Right hindlimb (tissue), 1 donor: ENCODE data around the gene OR5AU1.

Experiments used
- DNase-seq: peaks from one replicate; pipeline ENCODE4 v3.0.0-alpha.2; 2018

The OR5AU1 gene

DNA sequence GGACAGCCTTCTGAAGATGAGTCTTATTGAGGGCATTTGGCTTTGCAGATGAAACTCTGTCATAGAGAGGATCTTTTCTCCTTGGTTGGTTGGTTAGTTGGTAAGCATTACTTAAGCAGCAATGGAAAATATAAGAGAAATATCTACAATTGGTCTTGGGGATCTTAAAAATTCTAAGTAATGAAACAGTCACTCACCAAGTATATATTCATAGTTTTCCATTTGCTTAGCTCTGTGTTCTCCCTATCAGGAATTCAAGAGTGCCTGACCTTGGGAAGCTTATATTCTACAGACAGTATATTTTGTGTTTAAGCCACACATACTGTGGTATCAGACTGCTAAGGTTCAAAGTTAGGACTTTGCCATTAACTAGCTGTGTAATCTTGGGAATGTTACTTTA lies at the start of gene OR5AU1:
Gene OR5AU1, minus strand, starts transcription at position 101 of the 400 bp plus-strand sequence. CDS start 191 bp downstream, outside the sequence.
- no peak for DNase-seq

- DNase-seq: no peak
Measured at GRCh38 chr14:21205026-21205677, 49.3 kb upstream of the OR5AU1 start.

- DNase-seq: no peak
Measured at GRCh38 chr14:21204167-21205025, 48.5 kb upstream of the OR5AU1 start.

DNA sequence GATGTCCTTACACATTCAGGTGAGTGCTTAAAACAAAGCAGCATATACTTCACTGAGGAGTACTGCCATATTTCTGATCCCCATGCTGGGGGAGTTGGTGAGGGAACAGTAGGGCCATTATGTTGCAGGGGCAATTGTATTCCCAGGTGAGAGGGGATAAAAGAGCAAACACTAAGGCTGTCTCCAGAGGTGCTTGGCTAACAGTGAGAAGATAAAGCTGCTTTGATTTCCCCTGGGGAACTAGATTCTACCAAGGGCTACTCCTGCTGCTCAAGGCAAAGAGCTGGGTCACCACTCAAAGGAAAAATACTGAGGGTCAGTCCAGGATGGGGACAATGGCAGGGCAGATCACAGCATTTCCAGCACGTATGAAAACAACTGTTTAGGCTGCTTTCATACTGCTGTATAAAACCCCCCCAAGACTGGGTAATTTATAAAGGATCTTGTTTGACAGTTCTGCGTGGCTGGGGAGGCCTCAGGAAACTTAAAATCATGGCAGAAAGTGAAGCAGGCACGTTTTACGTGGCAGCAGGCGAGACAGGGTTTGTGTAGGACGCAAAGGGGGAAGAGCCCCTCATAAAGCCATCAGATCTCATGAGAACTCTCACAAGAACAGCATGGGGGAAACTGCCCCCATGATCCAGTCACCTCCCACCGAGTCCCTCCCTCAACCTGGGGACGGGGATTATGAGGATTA lies 47.8 kb upstream of the OR5AU1 start:
- no peak for DNase-seq

GRCh38 chr14:21202463-21203358 lies 46.8 kb upstream of the OR5AU1 start:
- DNase-seq: no peak

DNA sequence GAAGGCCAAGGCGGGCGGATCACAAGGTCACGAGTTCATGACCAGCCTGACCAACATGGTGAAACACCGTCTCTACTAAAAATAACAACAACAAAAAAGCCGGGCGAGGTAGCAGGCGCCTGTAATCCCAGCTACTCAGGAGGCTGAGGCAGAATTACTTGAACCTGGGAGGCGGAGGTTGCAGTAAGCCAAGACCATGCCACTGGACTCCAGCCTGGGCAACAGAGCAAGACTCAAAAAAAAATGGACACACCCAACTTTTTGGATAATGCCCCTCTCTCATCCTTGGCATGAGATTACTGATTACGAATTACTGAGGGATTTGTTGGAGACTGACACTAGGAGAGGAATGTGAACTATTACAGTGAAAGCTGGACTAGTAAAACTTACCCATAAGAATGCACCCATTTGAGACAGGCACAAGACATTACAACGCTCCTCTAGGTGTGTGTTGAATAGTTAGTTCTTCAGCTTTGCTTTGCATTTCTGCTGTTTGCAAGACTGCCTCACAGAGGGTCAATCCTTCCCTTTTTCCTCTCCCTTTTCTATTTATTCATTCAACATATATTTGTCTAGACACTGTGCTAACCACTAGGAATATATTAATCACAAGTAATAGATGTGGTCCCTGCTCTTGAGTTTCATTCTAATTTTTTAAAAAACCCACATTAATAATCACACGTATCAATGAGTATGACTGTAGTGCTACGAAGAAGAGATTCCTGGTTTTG lies 46.0 kb upstream of the OR5AU1 start:
- no peak for DNase-seq

GRCh38 chr14:21200752-21201461 lies 45.0 kb upstream of the OR5AU1 start:
- no peak for DNase-seq

GRCh38 chr14:21199611-21200560 lies 44.0 kb upstream of the OR5AU1 start:
- no peak for DNase-seq

- no peak for DNase-seq
Measured at GRCh38 chr14:21197418-21198205, 41.7 kb upstream of the OR5AU1 start.

DNA sequence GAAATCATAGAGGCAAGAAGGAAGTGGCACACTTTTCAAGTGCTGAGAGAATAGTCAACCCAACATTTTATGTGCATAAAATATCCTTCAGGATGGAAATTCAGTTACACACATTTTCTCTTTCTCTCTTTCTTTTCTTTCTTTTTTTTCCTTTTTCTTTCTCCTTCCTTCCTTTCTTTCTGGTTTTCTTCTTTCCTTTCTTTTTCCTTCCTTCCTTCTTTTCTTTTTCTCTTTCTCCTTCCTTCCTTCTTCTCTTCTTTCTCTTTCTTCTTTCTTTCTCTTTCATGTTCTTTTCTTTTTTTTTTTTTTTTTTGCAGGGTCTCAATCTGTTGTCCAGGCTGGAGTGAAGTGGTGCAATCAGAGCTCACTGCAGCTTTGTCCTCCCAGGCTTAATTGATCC lies 38.7 kb upstream of the OR5AU1 start:
- DNase-seq: no peak

- no peak for DNase-seq
Measured at GRCh38 chr14:21192875-21193535, 37.1 kb upstream of the OR5AU1 start.

GRCh38 chr14:21192447-21192822 lies 36.6 kb upstream of the OR5AU1 start:
- no peak for DNase-seq

- DNase-seq: peak; percentile 67
Measured at GRCh38 chr14:21191809-21192446, 36.1 kb upstream of the OR5AU1 start.

DNA sequence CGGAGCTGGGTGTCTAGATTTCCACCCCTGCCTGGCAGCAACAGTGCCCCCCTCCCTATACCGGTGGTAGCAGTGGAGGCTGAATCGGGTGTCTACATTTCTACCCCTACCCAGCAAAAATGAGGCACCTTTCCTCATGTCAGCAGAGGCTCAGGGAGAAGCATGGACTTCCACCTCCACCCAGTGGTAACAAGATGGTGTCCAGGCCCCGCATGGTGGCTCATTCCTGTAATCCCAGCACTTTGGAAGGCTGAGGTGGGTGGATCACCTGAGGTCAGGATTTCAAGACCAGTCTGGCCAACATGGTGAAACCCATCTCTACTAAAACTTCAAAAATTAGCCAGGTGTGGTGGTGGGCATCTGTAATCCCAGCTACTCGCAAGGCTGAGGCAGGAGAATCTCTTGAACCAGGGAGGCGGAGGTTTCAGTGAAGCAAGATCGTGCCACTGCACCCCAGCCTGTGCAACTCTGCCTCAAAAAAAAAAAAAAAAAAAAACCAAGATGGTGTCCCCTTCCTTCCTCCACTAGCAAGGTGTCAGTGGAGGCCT lies 35.5 kb upstream of the OR5AU1 start:
- no peak for DNase-seq

GRCh38 chr14:21185491-21185890 lies 29.6 kb upstream of the OR5AU1 start:
- no peak for DNase-seq

GRCh38 chr14:21184254-21184653 lies 28.4 kb upstream of the OR5AU1 start:
- DNase-seq: no peak

GRCh38 chr14:21182166-21182565 lies 26.3 kb upstream of the OR5AU1 start:
- no peak for DNase-seq

GRCh38 chr14:21171128-21171527 lies 15.3 kb upstream of the OR5AU1 start:
- DNase-seq: no peak
